ENCODE measurements around the gene KMT5B. TPM values are rescaled to one million over a fixed set of nuclear protein-coding genes. Genes with fewer than 3 reads are reported as not detected.

Gene KMT5B
- total and polyA plus RNA-seq, 2 experiments from 2014 or later = 26.4 to 31.0 TPM

DNA sequence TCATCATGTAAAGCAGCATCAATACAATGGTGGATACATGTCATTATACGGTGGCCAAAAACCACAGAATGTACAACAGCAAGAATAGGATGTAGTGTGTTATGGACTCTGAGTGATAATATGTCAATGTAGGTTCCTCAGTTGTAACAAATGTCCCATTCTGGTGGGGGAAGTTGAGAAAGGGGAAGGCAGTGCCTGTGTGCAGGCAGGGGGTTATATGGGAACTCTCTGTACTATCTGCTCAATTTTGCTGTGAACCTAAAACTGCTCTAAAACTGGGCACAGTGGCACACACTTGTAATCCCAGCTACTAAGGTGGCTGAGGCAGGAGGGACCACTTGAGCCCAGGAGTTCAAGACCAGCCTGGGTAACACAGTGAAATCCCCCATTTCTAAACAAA, 97.8 kb downstream of the KMT5B start:
- Mint-ChIP-seq H3K4me3 (no peak overlapping the region), H3K27ac (no peak overlapping the region), H3K4me1 (peaks cover 39% of the 10 kb centered on the region), H3K9me3 (no peaks in the 10 kb centered on the region; the same call in 2 of the 3 replicates), H3K27me3 (ENCODE audit: insufficient read depth, low read depth, poor library complexity) (peaks cover 6% of the 10 kb centered on the region), H3K36me3 (ENCODE audit: low read depth) (peaks cover 50% of the 10 kb centered on the region)
- Histone ChIP-seq H3K27ac (ENCODE audit: low read depth) (no peak overlapping the region), H3K9me2 (ENCODE audit: insufficient read depth) (no peaks in the 10 kb centered on the region), H3K79me2 (replicated peaks; ENCODE audit: insufficient read depth) (peaks cover 100% of the 10 kb centered on the region), H3K36me3 (ENCODE audit: insufficient read depth) (peaks cover 6% of the 10 kb centered on the region; the same call in 1 of the 2 replicates), H3K4me1 (ENCODE audit: insufficient read depth) (peaks cover 36% of the 10 kb centered on the region), H4K20me1 (replicated peaks; ENCODE audit: insufficient read depth) (peaks cover 84% of the 10 kb centered on the region), H3K4me3 (no peak overlapping the region), H3K4me2 (no peak overlapping the region), H2AFZ (no peak overlapping the region), H3K27me3 (ENCODE audit: insufficient read depth) (no peaks in the 10 kb centered on the region), H3F3A (replicated peaks; ENCODE audit: low read depth) (peaks cover 14% of the 10 kb centered on the region)
- DNase-seq (ENCODE audit: low spot score) (no peak), ATAC-seq (no peak)
- TF ChIP-seq, protein P1, sequence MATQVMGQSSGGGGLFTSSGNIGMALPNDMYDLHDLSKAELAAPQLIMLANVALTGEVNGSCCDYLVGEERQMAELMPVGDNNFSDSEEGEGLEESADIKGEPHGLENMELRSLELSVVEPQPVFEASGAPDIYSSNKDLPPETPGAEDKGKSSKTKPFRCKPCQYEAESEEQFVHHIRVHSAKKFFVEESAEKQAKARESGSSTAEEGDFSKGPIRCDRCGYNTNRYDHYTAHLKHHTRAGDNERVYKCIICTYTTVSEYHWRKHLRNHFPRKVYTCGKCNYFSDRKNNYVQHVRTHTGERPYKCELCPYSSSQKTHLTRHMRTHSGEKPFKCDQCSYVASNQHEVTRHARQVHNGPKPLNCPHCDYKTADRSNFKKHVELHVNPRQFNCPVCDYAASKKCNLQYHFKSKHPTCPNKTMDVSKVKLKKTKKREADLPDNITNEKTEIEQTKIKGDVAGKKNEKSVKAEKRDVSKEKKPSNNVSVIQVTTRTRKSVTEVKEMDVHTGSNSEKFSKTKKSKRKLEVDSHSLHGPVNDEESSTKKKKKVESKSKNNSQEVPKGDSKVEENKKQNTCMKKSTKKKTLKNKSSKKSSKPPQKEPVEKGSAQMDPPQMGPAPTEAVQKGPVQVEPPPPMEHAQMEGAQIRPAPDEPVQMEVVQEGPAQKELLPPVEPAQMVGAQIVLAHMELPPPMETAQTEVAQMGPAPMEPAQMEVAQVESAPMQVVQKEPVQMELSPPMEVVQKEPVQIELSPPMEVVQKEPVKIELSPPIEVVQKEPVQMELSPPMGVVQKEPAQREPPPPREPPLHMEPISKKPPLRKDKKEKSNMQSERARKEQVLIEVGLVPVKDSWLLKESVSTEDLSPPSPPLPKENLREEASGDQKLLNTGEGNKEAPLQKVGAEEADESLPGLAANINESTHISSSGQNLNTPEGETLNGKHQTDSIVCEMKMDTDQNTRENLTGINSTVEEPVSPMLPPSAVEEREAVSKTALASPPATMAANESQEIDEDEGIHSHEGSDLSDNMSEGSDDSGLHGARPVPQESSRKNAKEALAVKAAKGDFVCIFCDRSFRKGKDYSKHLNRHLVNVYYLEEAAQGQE (IDR thresholded peaks at IDR 0.05; ENCODE audit: unreplicated experiment) = no peak
- TF ChIP-seq, protein P2, sequence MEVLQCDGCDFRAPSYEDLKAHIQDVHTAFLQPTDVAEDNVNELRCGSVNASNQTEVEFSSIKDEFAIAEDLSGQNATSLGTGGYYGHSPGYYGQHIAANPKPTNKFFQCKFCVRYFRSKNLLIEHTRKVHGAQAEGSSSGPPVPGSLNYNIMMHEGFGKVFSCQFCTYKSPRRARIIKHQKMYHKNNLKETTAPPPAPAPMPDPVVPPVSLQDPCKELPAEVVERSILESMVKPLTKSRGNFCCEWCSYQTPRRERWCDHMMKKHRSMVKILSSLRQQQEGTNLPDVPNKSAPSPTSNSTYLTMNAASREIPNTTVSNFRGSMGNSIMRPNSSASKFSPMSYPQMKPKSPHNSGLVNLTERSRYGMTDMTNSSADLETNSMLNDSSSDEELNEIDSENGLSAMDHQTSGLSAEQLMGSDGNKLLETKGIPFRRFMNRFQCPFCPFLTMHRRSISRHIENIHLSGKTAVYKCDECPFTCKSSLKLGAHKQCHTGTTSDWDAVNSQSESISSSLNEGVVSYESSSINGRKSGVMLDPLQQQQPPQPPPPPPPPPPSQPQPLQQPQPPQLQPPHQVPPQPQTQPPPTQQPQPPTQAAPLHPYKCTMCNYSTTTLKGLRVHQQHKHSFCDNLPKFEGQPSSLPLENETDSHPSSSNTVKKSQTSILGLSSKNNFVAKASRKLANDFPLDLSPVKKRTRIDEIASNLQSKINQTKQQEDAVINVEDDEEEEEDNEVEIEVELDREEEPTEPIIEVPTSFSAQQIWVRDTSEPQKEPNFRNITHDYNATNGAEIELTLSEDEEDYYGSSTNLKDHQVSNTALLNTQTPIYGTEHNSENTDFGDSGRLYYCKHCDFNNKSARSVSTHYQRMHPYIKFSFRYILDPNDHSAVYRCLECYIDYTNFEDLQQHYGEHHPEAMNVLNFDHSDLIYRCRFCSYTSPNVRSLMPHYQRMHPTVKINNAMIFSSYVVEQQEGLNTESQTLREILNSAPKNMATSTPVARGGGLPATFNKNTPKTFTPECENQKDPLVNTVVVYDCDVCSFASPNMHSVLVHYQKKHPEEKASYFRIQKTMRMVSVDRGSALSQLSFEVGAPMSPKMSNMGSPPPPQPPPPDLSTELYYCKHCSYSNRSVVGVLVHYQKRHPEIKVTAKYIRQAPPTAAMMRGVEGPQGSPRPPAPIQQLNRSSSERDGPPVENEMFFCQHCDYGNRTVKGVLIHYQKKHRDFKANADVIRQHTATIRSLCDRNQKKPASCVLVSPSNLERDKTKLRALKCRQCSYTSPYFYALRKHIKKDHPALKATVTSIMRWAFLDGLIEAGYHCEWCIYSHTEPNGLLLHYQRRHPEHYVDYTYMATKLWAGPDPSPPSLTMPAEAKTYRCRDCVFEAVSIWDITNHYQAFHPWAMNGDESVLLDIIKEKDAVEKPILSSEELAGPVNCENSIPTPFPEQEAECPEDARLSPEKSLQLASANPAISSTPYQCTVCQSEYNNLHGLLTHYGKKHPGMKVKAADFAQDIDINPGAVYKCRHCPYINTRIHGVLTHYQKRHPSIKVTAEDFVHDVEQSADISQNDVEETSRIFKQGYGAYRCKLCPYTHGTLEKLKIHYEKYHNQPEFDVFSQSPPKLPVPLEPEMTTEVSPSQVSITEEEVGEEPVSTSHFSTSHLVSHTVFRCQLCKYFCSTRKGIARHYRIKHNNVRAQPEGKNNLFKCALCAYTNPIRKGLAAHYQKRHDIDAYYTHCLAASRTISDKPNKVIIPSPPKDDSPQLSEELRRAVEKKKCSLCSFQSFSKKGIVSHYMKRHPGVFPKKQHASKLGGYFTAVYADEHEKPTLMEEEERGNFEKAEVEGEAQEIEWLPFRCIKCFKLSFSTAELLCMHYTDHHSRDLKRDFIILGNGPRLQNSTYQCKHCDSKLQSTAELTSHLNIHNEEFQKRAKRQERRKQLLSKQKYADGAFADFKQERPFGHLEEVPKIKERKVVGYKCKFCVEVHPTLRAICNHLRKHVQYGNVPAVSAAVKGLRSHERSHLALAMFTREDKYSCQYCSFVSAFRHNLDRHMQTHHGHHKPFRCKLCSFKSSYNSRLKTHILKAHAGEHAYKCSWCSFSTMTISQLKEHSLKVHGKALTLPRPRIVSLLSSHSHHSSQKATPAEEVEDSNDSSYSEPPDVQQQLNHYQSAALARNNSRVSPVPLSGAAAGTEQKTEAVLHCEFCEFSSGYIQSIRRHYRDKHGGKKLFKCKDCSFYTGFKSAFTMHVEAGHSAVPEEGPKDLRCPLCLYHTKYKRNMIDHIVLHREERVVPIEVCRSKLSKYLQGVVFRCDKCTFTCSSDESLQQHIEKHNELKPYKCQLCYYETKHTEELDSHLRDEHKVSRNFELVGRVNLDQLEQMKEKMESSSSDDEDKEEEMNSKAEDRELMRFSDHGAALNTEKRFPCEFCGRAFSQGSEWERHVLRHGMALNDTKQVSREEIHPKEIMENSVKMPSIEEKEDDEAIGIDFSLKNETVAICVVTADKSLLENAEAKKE (CRISPR knock-in tag; IDR thresholded peaks at IDR 0.05) = no peak
- no peak for TF ChIP-seq STAT1 (IDR thresholded peaks at IDR 0.05; ENCODE audit: unreplicated experiment)
- TF ChIP-seq, protein P3, sequence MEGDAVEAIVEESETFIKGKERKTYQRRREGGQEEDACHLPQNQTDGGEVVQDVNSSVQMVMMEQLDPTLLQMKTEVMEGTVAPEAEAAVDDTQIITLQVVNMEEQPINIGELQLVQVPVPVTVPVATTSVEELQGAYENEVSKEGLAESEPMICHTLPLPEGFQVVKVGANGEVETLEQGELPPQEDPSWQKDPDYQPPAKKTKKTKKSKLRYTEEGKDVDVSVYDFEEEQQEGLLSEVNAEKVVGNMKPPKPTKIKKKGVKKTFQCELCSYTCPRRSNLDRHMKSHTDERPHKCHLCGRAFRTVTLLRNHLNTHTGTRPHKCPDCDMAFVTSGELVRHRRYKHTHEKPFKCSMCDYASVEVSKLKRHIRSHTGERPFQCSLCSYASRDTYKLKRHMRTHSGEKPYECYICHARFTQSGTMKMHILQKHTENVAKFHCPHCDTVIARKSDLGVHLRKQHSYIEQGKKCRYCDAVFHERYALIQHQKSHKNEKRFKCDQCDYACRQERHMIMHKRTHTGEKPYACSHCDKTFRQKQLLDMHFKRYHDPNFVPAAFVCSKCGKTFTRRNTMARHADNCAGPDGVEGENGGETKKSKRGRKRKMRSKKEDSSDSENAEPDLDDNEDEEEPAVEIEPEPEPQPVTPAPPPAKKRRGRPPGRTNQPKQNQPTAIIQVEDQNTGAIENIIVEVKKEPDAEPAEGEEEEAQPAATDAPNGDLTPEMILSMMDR (conservative IDR thresholded peaks at IDR 0.05; ENCODE audit: low read depth in 2 of 2) = no peak
- TF ChIP-seq EZH2 (IDR thresholded peaks at IDR 0.05; ENCODE audit: low read depth, unreplicated experiment) = no peak
- no peak for TF ChIP-seq NANOG (IDR thresholded peaks at IDR 0.05; ENCODE audit: borderline replicate concordance)
- no peak for TF ChIP-seq ZNF114 (CRISPR knock-in tag; IDR thresholded peaks at IDR 0.05)
- no peak for TF ChIP-seq JUNB (IDR thresholded peaks at IDR 0.05; ENCODE audit: unreplicated experiment)
- TF ChIP-seq POLR2AphosphoS5 (IDR thresholded peaks at IDR 0.05; ENCODE audit: low read depth) = no peak
- no peak for TF ChIP-seq ZNF331 (CRISPR knock-in tag; IDR thresholded peaks at IDR 0.05; ENCODE audit: low read depth)
- TF ChIP-seq, protein P4, sequence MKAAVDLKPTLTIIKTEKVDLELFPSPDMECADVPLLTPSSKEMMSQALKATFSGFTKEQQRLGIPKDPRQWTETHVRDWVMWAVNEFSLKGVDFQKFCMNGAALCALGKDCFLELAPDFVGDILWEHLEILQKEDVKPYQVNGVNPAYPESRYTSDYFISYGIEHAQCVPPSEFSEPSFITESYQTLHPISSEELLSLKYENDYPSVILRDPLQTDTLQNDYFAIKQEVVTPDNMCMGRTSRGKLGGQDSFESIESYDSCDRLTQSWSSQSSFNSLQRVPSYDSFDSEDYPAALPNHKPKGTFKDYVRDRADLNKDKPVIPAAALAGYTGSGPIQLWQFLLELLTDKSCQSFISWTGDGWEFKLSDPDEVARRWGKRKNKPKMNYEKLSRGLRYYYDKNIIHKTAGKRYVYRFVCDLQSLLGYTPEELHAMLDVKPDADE (IDR thresholded peaks at IDR 0.05) = no peak
- no peak for TF ChIP-seq EZH2phosphoT487 (IDR thresholded peaks at IDR 0.05; ENCODE audit: unreplicated experiment)
- no peak for TF ChIP-seq CREB1 (CRISPR knock-in tag; IDR thresholded peaks at IDR 0.05; ENCODE audit: low read depth)
